GM21526 (cell line): ENCODE measurements around the gene KY.

Experiments used
- ATAC-seq: cut with Tn5 transposase; IDR thresholded peaks from one replicate; pipeline ENCODE4 v1.9.1; 2021; ENCODE audit warnings: moderate library complexity; ENCODE audit not compliant: unreplicated experiment, low FRiP score

KY gene

GRCh38 chr3:134563601-134564000, 87.2 kb downstream of the KY start:
- no peak for ATAC-seq

GRCh38 chr3:134562055-134562454, 88.8 kb downstream of the KY start:
- ATAC-seq: no peak

GRCh38 chr3:134559591-134559990, 91.2 kb downstream of the KY start:
- ATAC-seq: no peak
